ENCODE measurements around the gene PTPRJ. TPM values are rescaled to one million over a fixed set of nuclear protein-coding genes. Genes with fewer than 3 reads are reported as not detected.

PTPRJ gene
- total and polyA plus RNA-seq, 9 of the 15 experiments (the other 6 are each of a cell fraction or from before 2014, with no cell fraction given) = 0.56 to 10.7 (median 4.8) TPM

DNA sequence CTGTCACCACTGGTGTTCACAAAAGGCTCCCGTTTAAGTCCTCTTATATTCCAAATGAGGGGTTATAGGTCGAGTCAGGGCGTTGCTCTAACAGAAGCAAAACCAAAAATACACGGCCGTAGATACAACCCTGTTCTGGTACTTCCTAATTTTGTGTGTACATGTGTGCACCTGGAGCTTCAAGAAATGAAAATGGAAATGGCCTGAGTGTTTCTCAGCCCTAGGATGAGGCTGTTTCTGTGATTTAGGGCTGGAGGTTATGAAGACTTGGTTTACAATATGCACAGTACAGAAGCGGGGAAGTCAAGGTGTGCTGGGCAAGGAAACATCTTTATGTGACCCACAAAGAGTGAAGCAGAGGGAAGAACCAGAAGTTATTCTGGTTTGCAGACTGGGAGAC is 125.8 kb downstream of the PTPRJ start:
- no peaks in the 10 kb centered on the region for H3K9me1 ChIP-seq (ENCODE audit: control insufficient read depth, insufficient read depth, low read length)
- WGBS (ENCODE audit: insufficient coverage, low coverage, missing lambda C conversion rate) = 25% methylated on average over 6 of the region's 6 CpGs
- H3K79me2 ChIP-seq (ENCODE audit: control insufficient read depth, insufficient read depth, low read length) = no peaks in the 10 kb centered on the region
- no peak overlapping the region for H3K9ac ChIP-seq (ENCODE audit: insufficient read depth in 1 of 2, low read depth in 2 of 2, low read length in 2 of 2)
- H3K9me3 ChIP-seq (replicated peaks; ENCODE audit: control insufficient read depth, insufficient read depth, low read depth, low read length) = no peaks in the 10 kb centered on the region
- ChIA-PET POLR2A (interaction anchor here (1.8 kb wide), 1 partner anchor 10 kb away, joined by 5 read pairs; no protein-coding TSS in a partner anchor), CTCF (ENCODE audit: low intra/inter-chr PET ratio) (no interaction called here)
- H3K27ac ChIP-seq (ENCODE audit: extremely low read depth, low read depth, low read length) = no peak overlapping the region
- intact Hi-C loops (cut with micrococcal nuclease) = loop anchor here (5.0 kb wide), 1 partner anchor 129 kb away; no protein-coding TSS in a partner anchor
- no TSS peak for BruUV-seq (replicated peaks)
- no peak overlapping the region for H3K4me3 ChIP-seq
- no peak overlapping the region for H2AFZ ChIP-seq (ENCODE audit: low read depth, low read length)
- H4K20me1 ChIP-seq (replicated peaks; ENCODE audit: control insufficient read depth, insufficient read depth, low read length) = 0 out of 2 replicates have a peak, but pooled peaks cover 1% of the 10 kb centered on the region
- no peak overlapping the region for H3K4me2 ChIP-seq (ENCODE audit: insufficient read depth, low read length)
- no peak for ATAC-seq
- no peaks in the 10 kb centered on the region for H3K27me3 ChIP-seq (ENCODE audit: control insufficient read depth in 2 of 2, insufficient read depth in 2 of 2, low read length in 2 of 2)
- peaks cover 10 to 13% of the 10 kb centered on the region in 2 experiments; a peak in 4 of 5 replicates for H3K4me1 ChIP-seq (replicated peaks in 1 of 2; ENCODE audit: control insufficient read depth in 2 of 2, insufficient read depth in 2 of 2, low read length in 2 of 2)
- H3K36me3 ChIP-seq (ENCODE audit: control insufficient read depth, insufficient read depth, low read length) = no peaks in the 10 kb centered on the region
- TF ChIP-seq NFRKB (IDR thresholded peaks at IDR 0.05; ENCODE audit: low read depth) (no peak), SIN3A (IDR thresholded peaks at IDR 0.05; ENCODE audit: borderline replicate concordance in 2 of 2, control insufficient read depth in 1 of 2, low read depth in 2 of 2, low read length in 2 of 2) (no peak), KLF13 (tag; IDR thresholded peaks at IDR 0.05; ENCODE audit: borderline replicate concordance, low read depth) (no peak), HDAC3 (IDR thresholded peaks at IDR 0.05; ENCODE audit: borderline replicate concordance, partially characterized antibody) (no peak), HNRNPK (IDR thresholded peaks at IDR 0.05; ENCODE audit: low read depth, low read length, poor library complexity, severe bottlenecking) (no peak), TSC22D4 (tag; IDR thresholded peaks at IDR 0.05) (no peak), SRSF1 (IDR thresholded peaks at IDR 0.05; ENCODE audit: low read depth, low read length) (no peak), MYNN (IDR thresholded peaks at IDR 0.05) (no peak), MYNN (CRISPR knock-in tag; IDR thresholded peaks at IDR 0.05) (no peak), RNF2 (IDR thresholded peaks at IDR 0.05) (no peak)
- TF ChIP-seq, protein P1, sequence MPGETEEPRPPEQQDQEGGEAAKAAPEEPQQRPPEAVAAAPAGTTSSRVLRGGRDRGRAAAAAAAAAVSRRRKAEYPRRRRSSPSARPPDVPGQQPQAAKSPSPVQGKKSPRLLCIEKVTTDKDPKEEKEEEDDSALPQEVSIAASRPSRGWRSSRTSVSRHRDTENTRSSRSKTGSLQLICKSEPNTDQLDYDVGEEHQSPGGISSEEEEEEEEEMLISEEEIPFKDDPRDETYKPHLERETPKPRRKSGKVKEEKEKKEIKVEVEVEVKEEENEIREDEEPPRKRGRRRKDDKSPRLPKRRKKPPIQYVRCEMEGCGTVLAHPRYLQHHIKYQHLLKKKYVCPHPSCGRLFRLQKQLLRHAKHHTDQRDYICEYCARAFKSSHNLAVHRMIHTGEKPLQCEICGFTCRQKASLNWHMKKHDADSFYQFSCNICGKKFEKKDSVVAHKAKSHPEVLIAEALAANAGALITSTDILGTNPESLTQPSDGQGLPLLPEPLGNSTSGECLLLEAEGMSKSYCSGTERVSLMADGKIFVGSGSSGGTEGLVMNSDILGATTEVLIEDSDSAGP (CRISPR knock-in tag; IDR thresholded peaks at IDR 0.05) = no peak
- DNase-seq (ENCODE audit: extremely low read depth in 1 of 4, low spot score in 3 of 4) = no peak
- no peak for FAIRE-seq
- in situ Hi-C loops (cut with MboI) = loop anchor here (5.0 to 10.0 kb wide), 2 partner anchors 169 to 251 kb away; no protein-coding TSS in a partner anchor

Data from K562 (cell line).